OCI-LY1 (cell line): Measurements from ENCODE around the gene TMEM72.

ENCODE experiments used
- CTCF ChIP-seq: fragments of 200-600 bp; sonication (generic), shearing (Covaris generic); IDR thresholded peaks from 2 replicates; pipeline ENCODE4 v1.5.1; 2017; ENCODE audit warnings: mild to moderate bottlenecking, antibody characterized with exemption, low read length, moderate library complexity, mixed read lengths
- EZH2 ChIP-seq: fragments of 200-600 bp; sonication (generic), shearing (Covaris generic); IDR thresholded peaks from 2 replicates; pipeline ENCODE4 v1.8.0; 2017; ENCODE audit warnings: borderline replicate concordance, mixed run types, mild to moderate bottlenecking, antibody characterized with exemption, low read length, moderate library complexity, mixed read lengths

GRCh38 chr10:44960482-44961229 lies 49.5 kb downstream of the TMEM72 start:
- TF ChIP-seq CTCF (no peak), EZH2 (no peak)
